COLO668 (cell line): Measurements from ENCODE around the gene RAB42.

ENCODE experiments used
- DNase-seq: peaks from one replicate; lab custom pipeline; 2025; ENCODE audit not compliant: unreplicated experiment; lab: John Stamatoyannopoulos, UW

RAB42 gene

GRCh38 chr1:28644494-28644893 is 52.4 kb downstream of the RAB42 start:
- DNase-seq, result no peak
